ENCODE measurements around the gene PGA3. TPM values are rescaled to one million over a fixed set of nuclear protein-coding genes. Genes with fewer than 3 reads are reported as not detected.

The PGA3 gene
- total RNA-seq, 6 experiments from 2014 or later: 0.21 to 0.37 (median 0.24) TPM; not detected in 1

- peaks cover 16% of the 10 kb centered on the region for H3K27me3 Mint-ChIP-seq (ENCODE audit: insufficient read depth)
- H3K9me3 Mint-ChIP-seq: peaks cover 8% of the 10 kb centered on the region; the same call in 1 of the 2 replicates
- H3K36me3 Mint-ChIP-seq (ENCODE audit: low read depth): no peaks in the 10 kb centered on the region
- TF ChIP-seq, protein P1, sequence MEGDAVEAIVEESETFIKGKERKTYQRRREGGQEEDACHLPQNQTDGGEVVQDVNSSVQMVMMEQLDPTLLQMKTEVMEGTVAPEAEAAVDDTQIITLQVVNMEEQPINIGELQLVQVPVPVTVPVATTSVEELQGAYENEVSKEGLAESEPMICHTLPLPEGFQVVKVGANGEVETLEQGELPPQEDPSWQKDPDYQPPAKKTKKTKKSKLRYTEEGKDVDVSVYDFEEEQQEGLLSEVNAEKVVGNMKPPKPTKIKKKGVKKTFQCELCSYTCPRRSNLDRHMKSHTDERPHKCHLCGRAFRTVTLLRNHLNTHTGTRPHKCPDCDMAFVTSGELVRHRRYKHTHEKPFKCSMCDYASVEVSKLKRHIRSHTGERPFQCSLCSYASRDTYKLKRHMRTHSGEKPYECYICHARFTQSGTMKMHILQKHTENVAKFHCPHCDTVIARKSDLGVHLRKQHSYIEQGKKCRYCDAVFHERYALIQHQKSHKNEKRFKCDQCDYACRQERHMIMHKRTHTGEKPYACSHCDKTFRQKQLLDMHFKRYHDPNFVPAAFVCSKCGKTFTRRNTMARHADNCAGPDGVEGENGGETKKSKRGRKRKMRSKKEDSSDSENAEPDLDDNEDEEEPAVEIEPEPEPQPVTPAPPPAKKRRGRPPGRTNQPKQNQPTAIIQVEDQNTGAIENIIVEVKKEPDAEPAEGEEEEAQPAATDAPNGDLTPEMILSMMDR (IDR thresholded peaks at IDR 0.05): no peak
- no peak overlapping the region for H3K27ac Mint-ChIP-seq
- no peaks in the 10 kb centered on the region for H3K4me1 Mint-ChIP-seq (ENCODE audit: low read depth)
- no peak for DNase-seq
- H3K4me3 Mint-ChIP-seq: no peak overlapping the region
Measured at GRCh38 chr11:61186504-61186903, 16.8 kb upstream of the PGA3 start.

- Mint-ChIP-seq H3K4me1 (ENCODE audit: low read depth) (no peaks in the 10 kb centered on the region), H3K36me3 (ENCODE audit: low read depth) (no peaks in the 10 kb centered on the region), H3K4me3 (no peak overlapping the region), H3K27me3 (ENCODE audit: insufficient read depth) (peaks cover 20% of the 10 kb centered on the region), H3K27ac (no peak overlapping the region), H3K9me3 (peaks cover 8% of the 10 kb centered on the region; the same call in 1 of the 2 replicates)
- TF ChIP-seq, protein P1 (IDR thresholded peaks at IDR 0.05): peak; percentile 98
- peak; percentile 52 for DNase-seq
Measured at GRCh38 chr11:61187505-61188130, 15.7 kb upstream of the PGA3 start.

DNA sequence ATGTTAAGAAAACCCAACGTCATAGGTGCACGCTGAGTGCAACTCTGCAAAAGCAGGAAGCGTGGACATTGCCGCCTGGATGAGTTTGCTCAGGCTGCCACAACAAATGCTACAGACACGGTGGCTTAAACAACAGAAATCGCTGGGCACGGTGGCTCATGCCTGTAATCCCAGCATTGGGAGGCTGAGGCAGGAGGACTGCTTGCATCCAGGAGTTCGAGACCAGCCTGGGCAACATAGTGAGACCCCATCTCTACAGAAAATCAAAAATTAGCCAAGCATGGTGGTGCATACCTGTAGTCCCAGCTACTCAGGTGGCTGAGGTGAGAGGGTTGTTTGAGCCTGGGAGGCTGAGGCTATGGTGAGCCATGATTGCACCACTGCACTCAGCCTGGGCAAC, 13.4 kb upstream of the PGA3 start:
- Mint-ChIP-seq H3K4me1 (ENCODE audit: low read depth) (no peaks in the 10 kb centered on the region), H3K27ac (no peak overlapping the region), H3K36me3 (ENCODE audit: low read depth) (no peaks in the 10 kb centered on the region), H3K4me3 (no peak overlapping the region), H3K27me3 (ENCODE audit: insufficient read depth) (peaks cover 21% of the 10 kb centered on the region), H3K9me3 (peaks cover 8% of the 10 kb centered on the region; the same call in 1 of the 2 replicates)
- no peak for DNase-seq
- TF ChIP-seq, protein P1 (IDR thresholded peaks at IDR 0.05): no peak

- DNase-seq: no peak
- peaks cover 8% of the 10 kb centered on the region; the same call in 1 of the 2 replicates for H3K9me3 Mint-ChIP-seq
- H3K4me1 Mint-ChIP-seq (ENCODE audit: low read depth): no peaks in the 10 kb centered on the region
- H3K4me3 Mint-ChIP-seq: no peak overlapping the region
- TF ChIP-seq, protein P1 (IDR thresholded peaks at IDR 0.05): no peak
- H3K27me3 Mint-ChIP-seq (ENCODE audit: insufficient read depth): peaks cover 47% of the 10 kb centered on the region
- no peaks in the 10 kb centered on the region for H3K36me3 Mint-ChIP-seq (ENCODE audit: low read depth)
- H3K27ac Mint-ChIP-seq: no peak overlapping the region
Measured at GRCh38 chr11:61193596-61193995, 9.7 kb upstream of the PGA3 start.

DNA sequence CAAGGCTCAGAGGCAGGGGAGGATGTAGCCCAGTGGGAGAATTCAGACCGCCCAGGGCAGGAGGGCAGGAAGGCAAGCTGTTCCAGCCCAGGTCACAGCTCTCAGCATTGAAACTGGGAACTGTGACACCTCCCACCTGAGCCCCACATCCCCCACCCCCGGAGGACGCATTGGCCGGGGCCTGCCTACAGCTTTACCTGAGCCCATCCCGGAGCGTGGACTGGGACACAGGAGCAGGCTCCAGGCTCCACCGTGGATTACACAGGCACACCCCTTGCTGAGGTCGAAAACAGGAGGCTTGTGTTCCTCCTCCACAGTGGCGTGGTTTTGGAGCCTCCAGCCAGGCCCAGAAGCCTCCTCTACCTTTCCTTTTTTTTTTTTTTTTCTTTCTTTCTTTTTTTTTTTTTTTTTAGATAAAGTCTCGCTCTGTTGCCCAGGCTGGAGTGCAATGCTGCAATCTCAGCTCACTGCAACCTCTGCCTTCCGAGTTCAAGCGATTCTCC, 9.1 kb upstream of the PGA3 start:
- peaks cover 5% of the 10 kb centered on the region; the same call in 1 of the 2 replicates for H3K36me3 Mint-ChIP-seq (ENCODE audit: low read depth)
- TF ChIP-seq, protein P1 (IDR thresholded peaks at IDR 0.05): no peak
- no peak overlapping the region for H3K27ac Mint-ChIP-seq
- DNase-seq: no peak
- peaks cover 53% of the 10 kb centered on the region for H3K27me3 Mint-ChIP-seq (ENCODE audit: insufficient read depth)
- no peak overlapping the region for H3K4me3 Mint-ChIP-seq
- peaks cover 13% of the 10 kb centered on the region for H3K9me3 Mint-ChIP-seq
- H3K4me1 Mint-ChIP-seq (ENCODE audit: low read depth): no peaks in the 10 kb centered on the region

All from HFFc6 (cell line).